ENCODE measurements around the gene IL17C.

- no peak for TF ChIP-seq CTCF (IDR thresholded peaks at IDR 0.05; ENCODE audit: low read depth, low read length)
- no peak for TF ChIP-seq EZH2phosphoT487 (IDR thresholded peaks at IDR 0.05; ENCODE audit: low read depth)
These were observed 4.7 kb downstream of the IL17C start for GRCh38 chr16:88642881-88643643.
